SJCRH30 (cell line): ENCODE measurements around the gene ZNF43. TPM values are rescaled to one million over a fixed set of nuclear protein-coding genes. Genes with fewer than 3 reads are reported as not detected.
"Not testable (repeated sequence)": the region's sequence is repeated elsewhere in the genome, so short reads cannot be mapped to it uniquely, and the experiment has no call there.

Experiments
- DNase-seq, 2 experiments: peaks; one replicate each; pipeline ENCODE4 v3.0.0-alpha.2; 2015 to 2020
- H3K27ac ChIP-seq: fragments of 250-450 bp; sonication (Bioruptor Pico); 2 replicates; pipeline ENCODE4 v1.5.1; 2020; ENCODE audit warnings: mild to moderate bottlenecking, moderate library complexity
- H3K27me3 ChIP-seq: fragments of 250-450 bp; sonication (Bioruptor Pico); 2 replicates; pipeline ENCODE4 v1.5.1; 2020; ENCODE audit warnings: mild to moderate bottlenecking, moderate library complexity
- H3K36me3 ChIP-seq: fragments of 250-450 bp; sonication (Bioruptor Pico); 2 replicates; pipeline ENCODE4 v1.5.1; 2020; ENCODE audit warnings: mild to moderate bottlenecking, moderate library complexity
- H3K4me1 ChIP-seq: fragments of 250-450 bp; sonication (Bioruptor Pico); 2 replicates; pipeline ENCODE4 v1.5.1; 2020; ENCODE audit warnings: mild to moderate bottlenecking, moderate library complexity
- H3K4me3 ChIP-seq: fragments of 250-450 bp; sonication (Bioruptor Pico); 2 replicates; pipeline ENCODE4 v1.5.1; 2020; ENCODE audit warnings: mild to moderate bottlenecking, moderate library complexity
- H3K9me3 ChIP-seq: fragments of 250-450 bp; sonication (Bioruptor Pico); replicated peaks from 2 replicates; pipeline ENCODE4 v1.5.1; 2020; ENCODE audit warnings: mild to moderate bottlenecking, moderate library complexity
- total RNA-seq: library from RNA; depleted of rRNA; stranded (reverse); fragments of >200 nt; shearing (Covaris generic); gene quantifications from 2 replicates; pipeline ENCODE4 v1.2.3, GENCODE V29; 2014; rRNA removed

ZNF43 gene
- total RNA-seq, 1 experiment from 2014 or later, result 40.8 TPM

DNA sequence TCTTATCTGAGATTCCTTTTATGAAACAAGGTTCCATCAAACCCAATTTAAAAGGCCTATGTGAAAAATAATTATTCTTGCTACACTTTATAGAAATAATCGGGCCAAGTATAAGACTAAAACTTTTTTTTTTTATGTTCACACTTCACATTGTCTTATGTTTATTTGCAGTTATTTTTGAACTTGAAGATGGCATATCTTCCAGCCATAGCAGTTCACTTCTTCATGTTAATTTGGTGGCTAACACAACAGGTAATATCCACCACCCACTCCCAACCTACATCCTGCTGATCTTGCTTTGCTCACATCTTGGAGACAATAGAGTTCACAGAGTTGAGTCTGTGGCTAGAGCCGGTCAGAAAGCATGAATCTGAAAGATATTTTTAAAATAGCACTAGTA lies 74.4 kb downstream of the ZNF43 start:
- peaks cover 90% of the 10 kb centered on the region for H3K36me3 ChIP-seq
- not testable (repeated sequence) for H3K4me1 ChIP-seq, H3K27me3 ChIP-seq, DNase-seq, H3K27ac ChIP-seq, H3K4me3 ChIP-seq
- peaks cover 26% of the 10 kb centered on the region for H3K9me3 ChIP-seq

DNA sequence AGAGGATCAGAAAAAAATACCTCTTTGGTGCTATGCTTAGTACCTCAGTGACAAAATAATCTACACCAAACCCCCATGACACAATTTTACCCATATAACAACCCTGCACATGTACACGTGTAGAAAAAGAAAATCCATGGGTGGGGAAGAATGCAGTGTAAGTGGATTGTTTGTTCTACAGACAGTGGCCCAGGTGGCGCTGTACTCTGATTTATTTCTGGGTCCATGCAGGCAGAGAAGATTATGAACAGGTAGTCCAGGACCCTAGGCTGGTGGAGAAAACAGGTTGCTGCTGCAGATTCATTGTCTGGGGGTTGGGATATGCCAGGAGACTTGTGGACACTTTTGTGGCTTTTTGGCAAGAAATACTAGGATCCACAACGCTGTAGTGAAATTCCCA lies 77.7 kb downstream of the ZNF43 start:
- no peaks in the 10 kb centered on the region for H3K27me3 ChIP-seq
- H3K36me3 ChIP-seq, result peaks cover 91% of the 10 kb centered on the region
- DNase-seq, result no peak
- H3K27ac ChIP-seq, result no peak overlapping the region
- H3K4me3 ChIP-seq, result no peak overlapping the region
- peaks cover 32% of the 10 kb centered on the region for H3K9me3 ChIP-seq
- H3K4me1 ChIP-seq, result no peaks in the 10 kb centered on the region

DNA sequence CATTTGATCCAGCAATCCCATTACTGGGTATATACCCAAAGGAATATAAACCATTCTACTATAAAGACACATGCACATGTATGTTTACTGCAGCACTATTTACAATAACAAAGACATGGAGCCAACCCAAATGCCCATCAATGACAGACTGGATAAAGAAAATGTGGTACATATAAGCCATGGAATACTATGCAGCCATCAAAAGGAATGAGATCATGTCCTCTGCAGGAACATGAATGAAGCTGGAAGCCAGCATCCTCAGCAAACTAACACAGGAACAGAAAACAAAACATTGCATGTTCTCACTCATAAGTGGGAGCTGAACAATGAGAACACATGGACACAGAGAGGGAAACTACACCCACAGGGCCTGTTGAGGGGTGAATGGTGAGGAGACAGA lies 80.4 kb downstream of the ZNF43 start:
- not testable (repeated sequence) for H3K4me1 ChIP-seq, DNase-seq, H3K4me3 ChIP-seq, H3K27me3 ChIP-seq, H3K27ac ChIP-seq
- Histone ChIP-seq H3K9me3 (peaks cover 24% of the 10 kb centered on the region), H3K36me3 (peaks cover 86% of the 10 kb centered on the region)

Other genes with a start within 250 kb of the ZNF43 start
- gene ZNF100, start 68.6 kb downstream of the ZNF43 start, total RNA-seq, result 19.0 and 24.5 TPM in 2 replicates
- not detected in 2 replicates for gene ZNF208, start 174.8 kb upstream of the ZNF43 start, total RNA-seq
- 14.5 and 15.4 TPM in 2 replicates for gene ZNF257, start 216.3 kb upstream of the ZNF43 start, total RNA-seq